Measurements from ENCODE around the gene PLA2G4C.
"Not testable (repeated sequence)": the region's sequence is repeated elsewhere in the genome, so short reads cannot be mapped to it uniquely, and the experiment has no call there.

Gene PLA2G4C

GRCh38 chr19:48094129-48094854, 16.3 kb downstream of the PLA2G4C start:
- no peaks in the 10 kb centered on the region for H3F3A ChIP-seq (ENCODE audit: insufficient read depth)
- no peaks in the 10 kb centered on the region for H3K9me2 ChIP-seq (replicated peaks; ENCODE audit: insufficient read depth, low read length)
- H2AFZ ChIP-seq (ENCODE audit: low read depth, low read length, severe bottlenecking), result no peak overlapping the region
- H3K27ac ChIP-seq (ENCODE audit: low read depth, low read length), result no peak overlapping the region
- H3K27me3 ChIP-seq (ENCODE audit: low read length), result no peaks in the 10 kb centered on the region
- no peak overlapping the region for H3K4me3 ChIP-seq (ENCODE audit: insufficient read depth, low read length, poor library complexity, severe bottlenecking)
- H3K9me3 ChIP-seq (ENCODE audit: insufficient read depth, low read length), result no peaks in the 10 kb centered on the region
- no peak for TF ChIP-seq EZH2phosphoT487 (conservative IDR thresholded peaks at IDR 0.05; ENCODE audit: low read length)
- no peak for TF ChIP-seq CTCF (IDR thresholded peaks at IDR 0.05; ENCODE audit: insufficient read depth, low read length, poor library complexity, severe bottlenecking)
- no peak overlapping the region for H3K4me2 ChIP-seq (ENCODE audit: low read depth, low read length, poor library complexity, severe bottlenecking)
- no peak overlapping the region for H3K9ac ChIP-seq (ENCODE audit: low read length)
- no peaks in the 10 kb centered on the region for H3K79me2 ChIP-seq (ENCODE audit: insufficient read depth, low read length)
- H4K20me1 ChIP-seq (ENCODE audit: low read depth, low read length), result no peaks in the 10 kb centered on the region
- no peaks in the 10 kb centered on the region for H3K36me3 ChIP-seq (ENCODE audit: low read length)

GRCh38 chr19:48091111-48091718, 19.4 kb downstream of the PLA2G4C start:
- not testable (repeated sequence) for H3K36me3 ChIP-seq (ENCODE audit: low read length); H3K9ac ChIP-seq (ENCODE audit: low read length); H3K27me3 ChIP-seq (ENCODE audit: low read length); H3K9me2 ChIP-seq (replicated peaks; ENCODE audit: insufficient read depth, low read length); H3K79me2 ChIP-seq (ENCODE audit: insufficient read depth, low read length); H3F3A ChIP-seq (ENCODE audit: insufficient read depth); H4K20me1 ChIP-seq (ENCODE audit: low read depth, low read length); H3K27ac ChIP-seq (ENCODE audit: low read depth, low read length); H3K4me3 ChIP-seq (ENCODE audit: insufficient read depth, low read length, poor library complexity, severe bottlenecking); H3K4me2 ChIP-seq (ENCODE audit: low read depth, low read length, poor library complexity, severe bottlenecking); H2AFZ ChIP-seq (ENCODE audit: low read depth, low read length, severe bottlenecking); H3K9me3 ChIP-seq (ENCODE audit: insufficient read depth, low read length)

- no peak overlapping the region for H3K4me2 ChIP-seq (ENCODE audit: low read depth, low read length, poor library complexity, severe bottlenecking)
These were observed 20.3 kb downstream of the PLA2G4C start for GRCh38 chr19:48090281-48090802.

GRCh38 chr19:48088991-48089390, 21.6 kb downstream of the PLA2G4C start:
- H3K36me3 ChIP-seq (ENCODE audit: low read length); H3K4me3 ChIP-seq (ENCODE audit: insufficient read depth, low read length, poor library complexity, severe bottlenecking); H2AFZ ChIP-seq (ENCODE audit: low read depth, low read length, severe bottlenecking); H3K27ac ChIP-seq (ENCODE audit: low read depth, low read length); H3K9ac ChIP-seq (ENCODE audit: low read length); H3K27me3 ChIP-seq (ENCODE audit: low read length); H3K79me2 ChIP-seq (ENCODE audit: insufficient read depth, low read length); H3F3A ChIP-seq (ENCODE audit: insufficient read depth); H3K4me2 ChIP-seq (ENCODE audit: low read depth, low read length, poor library complexity, severe bottlenecking); H4K20me1 ChIP-seq (ENCODE audit: low read depth, low read length); H3K9me3 ChIP-seq (ENCODE audit: insufficient read depth, low read length); H3K9me2 ChIP-seq (replicated peaks; ENCODE audit: insufficient read depth, low read length): not testable (repeated sequence)

More at GRCh38 chr19:48090281-48090802, 20.3 kb downstream of the PLA2G4C start:
- H4K20me1 ChIP-seq (ENCODE audit: low read depth, low read length), result no peaks in the 10 kb centered on the region
- H3K79me2 ChIP-seq (ENCODE audit: insufficient read depth, low read length), result no peaks in the 10 kb centered on the region
- H3K9me3 ChIP-seq (ENCODE audit: insufficient read depth, low read length), result no peaks in the 10 kb centered on the region
- no peaks in the 10 kb centered on the region for H3F3A ChIP-seq (ENCODE audit: insufficient read depth)
- TF ChIP-seq EZH2phosphoT487 (conservative IDR thresholded peaks at IDR 0.05; ENCODE audit: low read length), result no peak
- TF ChIP-seq CTCF (IDR thresholded peaks at IDR 0.05; ENCODE audit: insufficient read depth, low read length, poor library complexity, severe bottlenecking), result no peak
- H3K27ac ChIP-seq (ENCODE audit: low read depth, low read length), result no peak overlapping the region
- H3K27me3 ChIP-seq (ENCODE audit: low read length), result no peaks in the 10 kb centered on the region
- H3K36me3 ChIP-seq (ENCODE audit: low read length), result no peaks in the 10 kb centered on the region
- no peak overlapping the region for H2AFZ ChIP-seq (ENCODE audit: low read depth, low read length, severe bottlenecking)
- no peak overlapping the region for H3K4me3 ChIP-seq (ENCODE audit: insufficient read depth, low read length, poor library complexity, severe bottlenecking)
- H3K9me2 ChIP-seq (replicated peaks; ENCODE audit: insufficient read depth, low read length), result no peaks in the 10 kb centered on the region
- H3K9ac ChIP-seq (ENCODE audit: low read length), result no peak overlapping the region
